Left ventricle myocardium inferior (tissue), 1 donor: ENCODE measurements around the gene HMGB4. TPM values are rescaled to one million over a fixed set of nuclear protein-coding genes. Genes with fewer than 3 reads are reported as not detected.

Experiments used
- DNase-seq: peaks from one replicate; pipeline ENCODE4 v3.0.0-alpha.2; 2020
- H3K27ac ChIP-seq: fragments of 200-600 bp; replicated peaks from 2 replicates; pipeline ENCODE4 v1.8.0; 2021
- H3K27me3 ChIP-seq: fragments of 200-600 bp; 2 replicates; pipeline ENCODE4 v1.8.0; 2021; ENCODE audit warnings: low read depth
- H3K36me3 ChIP-seq: fragments of 200-600 bp; 2 replicates; pipeline ENCODE4 v1.8.0; 2021
- H3K4me1 ChIP-seq: fragments of 200-600 bp; 2 replicates; pipeline ENCODE4 v1.8.0; 2021
- H3K4me3 ChIP-seq: fragments of 200-600 bp; 2 replicates; pipeline ENCODE4 v1.8.0; 2021; ENCODE audit warnings: mild to moderate bottlenecking, moderate library complexity
- H3K9me3 ChIP-seq: fragments of 200-600 bp; replicated peaks from 2 replicates; pipeline ENCODE4 v1.8.0; 2021
- intact Hi-C: fragments of 100-400 bp; cut with micrococcal nuclease; formaldehyde crosslinking; loops from one replicate; pipeline ENCODE4 v1.11.0; 2022
- total RNA-seq: library from RNA; stranded (reverse); fragmentation: NEBNext Ultra II Directional; extraction: Animal tissue kit (Norgen Biotek cat#: 25700); gene quantifications from one replicate; pipeline ENCODE4 v1.2.1, GENCODE V29; 2021
- TF ChIP-seq, protein P1 (sequence below): fragments of 200-600 bp; IDR thresholded peaks from 2 replicates; pipeline ENCODE4 v1.8.0; 2021; ENCODE audit warnings: antibody characterized with exemption, mild to moderate bottlenecking, borderline replicate concordance
- donor health status: DM: no; HTN: yes; CAD: no; lungs with severe emphysema.

The HMGB4 gene
- total RNA-seq, 1 donor from 2014 or later: not detected

DNA sequence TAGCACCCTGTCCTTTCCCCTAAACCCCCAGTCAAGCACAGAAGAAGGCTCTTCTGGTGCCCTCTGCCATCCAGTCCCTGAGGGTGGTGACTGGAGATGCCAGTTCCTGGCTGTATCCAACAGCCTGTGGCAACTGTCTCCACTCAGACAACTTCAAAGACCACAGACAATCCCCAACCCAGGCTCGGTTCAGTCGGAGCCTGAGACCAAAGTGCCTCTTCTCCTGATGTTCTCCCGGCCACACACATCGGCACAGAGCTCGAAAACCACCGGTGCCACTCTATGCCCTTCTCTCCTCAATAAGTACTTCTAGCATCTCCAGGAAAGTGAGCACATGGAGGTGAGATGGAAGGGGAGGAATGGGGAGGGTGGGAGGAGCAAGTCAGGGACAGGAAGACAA lies 39.6 kb upstream of the HMGB4 start:
- TF ChIP-seq, protein P1, sequence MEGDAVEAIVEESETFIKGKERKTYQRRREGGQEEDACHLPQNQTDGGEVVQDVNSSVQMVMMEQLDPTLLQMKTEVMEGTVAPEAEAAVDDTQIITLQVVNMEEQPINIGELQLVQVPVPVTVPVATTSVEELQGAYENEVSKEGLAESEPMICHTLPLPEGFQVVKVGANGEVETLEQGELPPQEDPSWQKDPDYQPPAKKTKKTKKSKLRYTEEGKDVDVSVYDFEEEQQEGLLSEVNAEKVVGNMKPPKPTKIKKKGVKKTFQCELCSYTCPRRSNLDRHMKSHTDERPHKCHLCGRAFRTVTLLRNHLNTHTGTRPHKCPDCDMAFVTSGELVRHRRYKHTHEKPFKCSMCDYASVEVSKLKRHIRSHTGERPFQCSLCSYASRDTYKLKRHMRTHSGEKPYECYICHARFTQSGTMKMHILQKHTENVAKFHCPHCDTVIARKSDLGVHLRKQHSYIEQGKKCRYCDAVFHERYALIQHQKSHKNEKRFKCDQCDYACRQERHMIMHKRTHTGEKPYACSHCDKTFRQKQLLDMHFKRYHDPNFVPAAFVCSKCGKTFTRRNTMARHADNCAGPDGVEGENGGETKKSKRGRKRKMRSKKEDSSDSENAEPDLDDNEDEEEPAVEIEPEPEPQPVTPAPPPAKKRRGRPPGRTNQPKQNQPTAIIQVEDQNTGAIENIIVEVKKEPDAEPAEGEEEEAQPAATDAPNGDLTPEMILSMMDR: no peak
- H3K9me3 ChIP-seq: no peaks in the 10 kb centered on the region
- H3K27me3 ChIP-seq: peaks cover 67% of the 10 kb centered on the region
- H3K4me1 ChIP-seq: no peaks in the 10 kb centered on the region
- H3K27ac ChIP-seq: no peak overlapping the region
- H3K36me3 ChIP-seq: no peaks in the 10 kb centered on the region
- H3K4me3 ChIP-seq: no peak overlapping the region
- intact Hi-C loops: no loop called here
- DNase-seq: no peak

DNA sequence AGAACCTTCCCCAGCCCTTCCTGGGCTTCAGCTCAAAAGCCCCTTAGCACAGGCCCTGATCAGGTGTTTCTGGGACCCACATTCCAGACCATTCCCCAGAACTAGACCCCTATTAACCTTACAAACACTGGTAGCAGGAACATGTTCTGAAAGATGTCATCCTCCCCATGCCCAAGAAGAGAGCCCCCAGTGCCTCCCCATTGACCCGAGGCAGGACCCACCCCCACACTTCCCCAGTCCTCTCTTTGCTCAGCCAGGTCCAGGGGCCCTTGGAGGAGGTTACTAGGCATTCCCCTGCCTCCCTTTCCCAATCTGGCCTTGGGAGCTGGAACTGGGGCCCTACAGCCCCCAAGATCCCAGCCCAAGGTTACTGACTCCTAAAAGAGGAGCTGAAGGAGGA lies 38.9 kb upstream of the HMGB4 start:
- H3K36me3 ChIP-seq: no peaks in the 10 kb centered on the region
- peaks cover 67% of the 10 kb centered on the region for H3K27me3 ChIP-seq
- intact Hi-C loops: no loop called here
- TF ChIP-seq, protein P1: no peak
- DNase-seq: no peak
- no peaks in the 10 kb centered on the region for H3K4me1 ChIP-seq
- no peak overlapping the region for H3K4me3 ChIP-seq
- H3K27ac ChIP-seq: no peak overlapping the region
- no peaks in the 10 kb centered on the region for H3K9me3 ChIP-seq

DNA sequence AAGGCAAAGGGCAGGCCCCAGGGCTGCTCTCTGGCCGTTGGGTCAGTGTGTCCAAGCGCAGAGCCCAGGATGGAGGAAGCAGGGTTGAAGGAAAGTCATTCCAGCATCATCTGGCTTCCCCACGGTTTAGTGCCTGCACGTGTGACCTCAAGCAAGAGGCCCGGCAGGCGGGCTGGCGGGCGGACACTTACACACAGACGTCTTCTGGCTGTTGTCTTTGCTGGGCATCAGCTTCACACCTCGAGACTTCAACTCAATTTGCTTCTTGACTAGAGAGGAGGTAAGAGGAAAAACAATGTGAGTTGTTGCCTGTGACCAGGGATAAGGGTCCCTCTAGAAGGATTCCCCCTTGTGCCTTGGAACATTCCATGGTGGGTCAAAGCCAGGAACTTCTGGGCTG lies 38.4 kb upstream of the HMGB4 start:
- intact Hi-C loops: no loop called here
- DNase-seq: no peak
- Histone ChIP-seq H3K27ac (no peak overlapping the region), H3K4me1 (no peaks in the 10 kb centered on the region), H3K36me3 (no peaks in the 10 kb centered on the region), H3K27me3 (peaks cover 67% of the 10 kb centered on the region), H3K9me3 (no peaks in the 10 kb centered on the region), H3K4me3 (no peak overlapping the region)
- TF ChIP-seq, protein P1: no peak

DNA sequence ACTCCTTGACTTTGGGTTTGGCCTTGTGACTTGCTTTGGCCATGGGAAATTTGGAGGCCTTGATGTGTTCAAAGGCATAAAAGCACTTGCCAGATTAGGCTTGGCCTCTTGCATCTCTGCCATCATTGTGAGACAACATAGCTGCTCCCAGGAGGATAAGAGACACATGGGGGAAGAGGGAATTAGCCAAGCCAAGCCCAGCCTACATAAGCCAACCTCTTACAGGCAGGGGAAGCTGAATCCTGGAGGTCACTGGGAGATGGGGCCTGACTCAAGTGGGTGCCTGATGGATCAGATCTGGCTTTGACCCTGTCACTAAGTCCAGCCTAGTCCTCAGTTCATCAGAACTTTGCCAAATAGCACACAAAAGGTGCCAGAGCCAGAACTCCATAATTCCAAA lies 37.6 kb upstream of the HMGB4 start:
- no peaks in the 10 kb centered on the region for H3K9me3 ChIP-seq
- no peaks in the 10 kb centered on the region for H3K4me1 ChIP-seq
- no peak overlapping the region for H3K27ac ChIP-seq
- H3K4me3 ChIP-seq: no peak overlapping the region
- no peaks in the 10 kb centered on the region for H3K36me3 ChIP-seq
- DNase-seq: no peak
- peaks cover 66% of the 10 kb centered on the region for H3K27me3 ChIP-seq
- TF ChIP-seq, protein P1: no peak
- intact Hi-C loops: no loop called here

DNA sequence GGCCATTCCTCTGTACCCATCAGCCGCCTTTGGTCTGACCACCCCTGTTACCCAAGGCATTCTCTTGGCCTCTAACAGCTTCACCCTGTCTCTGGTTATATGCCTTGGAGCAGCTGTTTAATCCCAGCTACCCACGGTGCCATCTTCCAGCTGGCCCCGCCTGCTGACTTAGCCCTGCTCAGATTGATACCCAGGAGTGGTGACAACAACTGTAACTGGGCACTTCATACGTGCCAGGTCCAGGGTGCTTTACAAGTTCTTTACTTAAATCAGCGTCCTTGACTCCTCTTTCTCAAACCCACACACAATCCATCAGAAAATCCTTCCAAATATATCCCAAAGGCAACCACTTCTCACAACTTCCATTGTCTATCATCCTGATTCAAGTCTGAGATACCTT lies 37.2 kb upstream of the HMGB4 start:
- Histone ChIP-seq H3K4me1 (no peaks in the 10 kb centered on the region), H3K36me3 (no peaks in the 10 kb centered on the region), H3K9me3 (no peaks in the 10 kb centered on the region), H3K27me3 (peaks cover 62% of the 10 kb centered on the region), H3K27ac (no peak overlapping the region), H3K4me3 (no peak overlapping the region)
- TF ChIP-seq, protein P1: no peak
- intact Hi-C loops: no loop called here
- DNase-seq: no peak

DNA sequence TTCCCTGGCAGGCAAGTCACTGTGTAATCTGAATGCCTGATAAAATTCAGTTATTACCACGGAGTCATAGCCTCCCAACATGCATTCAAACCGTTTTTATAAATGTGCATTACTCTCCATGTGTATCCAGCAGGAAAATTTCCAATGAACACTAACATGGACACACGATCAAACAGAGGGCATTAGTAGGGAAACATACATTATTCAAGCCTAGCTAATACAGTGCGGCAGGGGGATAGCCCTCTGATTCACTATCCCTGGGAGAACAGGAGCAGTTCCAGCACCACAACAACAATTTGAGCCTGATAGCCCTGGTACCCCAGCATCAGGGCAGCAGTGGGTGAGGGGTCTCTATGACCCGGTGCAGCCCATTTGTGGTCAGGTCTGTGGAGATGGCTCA lies 35.8 kb upstream of the HMGB4 start:
- no peak for DNase-seq
- Histone ChIP-seq H3K4me3 (no peak overlapping the region), H3K36me3 (no peaks in the 10 kb centered on the region), H3K27me3 (peaks cover 48% of the 10 kb centered on the region), H3K9me3 (no peaks in the 10 kb centered on the region), H3K27ac (no peak overlapping the region), H3K4me1 (no peaks in the 10 kb centered on the region)
- TF ChIP-seq, protein P1: no peak
- intact Hi-C loops: no loop called here
